ENCODE results near the gene ANAPC5.
"Not testable (repeated sequence)": the region's sequence is repeated elsewhere in the genome, so short reads cannot be mapped to it uniquely, and the experiment has no call there.

Gene ANAPC5

DNA sequence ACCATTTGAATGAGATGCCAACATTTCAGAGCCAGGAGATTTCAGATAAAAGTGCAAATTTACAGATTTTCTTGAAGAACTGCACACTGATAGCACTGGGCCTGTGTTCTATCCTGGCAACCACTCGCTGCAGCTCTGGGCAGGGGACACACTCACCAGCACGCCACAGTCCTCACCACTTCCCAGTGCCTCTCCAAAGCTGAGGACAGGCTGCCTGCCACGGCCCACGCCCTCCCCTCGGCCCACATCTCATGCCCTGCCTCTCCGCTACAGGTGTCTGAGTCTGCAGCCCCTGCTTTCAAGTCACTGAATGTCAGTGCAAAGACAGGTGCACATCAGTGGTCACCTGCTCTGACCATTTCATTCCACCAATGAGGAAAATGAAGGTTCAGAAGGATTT is 68.4 kb downstream of the ANAPC5 start:
- no peak for DNase-seq

DNA sequence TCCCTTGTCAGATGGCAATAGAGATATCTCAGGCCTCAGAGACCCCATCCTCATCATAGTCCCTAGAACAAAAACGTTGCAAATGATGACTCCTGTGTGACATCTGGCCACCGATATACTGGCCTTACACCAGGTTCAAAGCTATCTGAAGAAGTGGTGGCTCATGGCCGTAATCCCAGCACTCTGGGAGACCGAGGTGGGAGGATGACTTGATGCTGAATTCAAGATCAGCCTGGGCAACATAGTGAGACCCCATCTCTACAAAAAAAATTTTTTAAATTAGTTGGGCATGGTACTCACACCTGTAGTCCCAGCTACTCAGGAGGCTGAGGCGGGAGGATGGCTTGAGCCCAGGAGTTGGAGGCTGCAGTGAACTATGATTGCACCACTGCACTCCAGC is 68.8 kb downstream of the ANAPC5 start:
- no peak for DNase-seq

DNA sequence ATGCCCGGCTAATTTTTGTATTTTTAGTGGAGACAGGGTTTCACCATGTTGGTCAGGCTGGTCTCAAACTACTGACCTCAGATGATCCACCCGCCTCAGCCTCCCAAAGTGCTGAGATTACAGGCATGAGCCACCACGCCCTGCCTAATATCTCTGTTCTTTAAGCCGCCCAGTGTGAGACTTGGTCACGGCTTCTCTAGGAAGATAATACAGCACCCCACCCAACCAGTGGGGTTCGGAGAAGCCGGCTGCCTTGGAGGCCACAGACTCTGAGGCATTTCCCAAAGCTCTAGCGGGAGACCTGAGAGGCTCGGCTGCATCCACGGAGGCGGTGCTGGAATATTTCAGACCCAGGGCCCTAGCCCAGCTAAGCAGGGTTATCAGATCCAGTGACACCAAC is 69.3 kb downstream of the ANAPC5 start:
- not testable (repeated sequence) for DNase-seq

DNA sequence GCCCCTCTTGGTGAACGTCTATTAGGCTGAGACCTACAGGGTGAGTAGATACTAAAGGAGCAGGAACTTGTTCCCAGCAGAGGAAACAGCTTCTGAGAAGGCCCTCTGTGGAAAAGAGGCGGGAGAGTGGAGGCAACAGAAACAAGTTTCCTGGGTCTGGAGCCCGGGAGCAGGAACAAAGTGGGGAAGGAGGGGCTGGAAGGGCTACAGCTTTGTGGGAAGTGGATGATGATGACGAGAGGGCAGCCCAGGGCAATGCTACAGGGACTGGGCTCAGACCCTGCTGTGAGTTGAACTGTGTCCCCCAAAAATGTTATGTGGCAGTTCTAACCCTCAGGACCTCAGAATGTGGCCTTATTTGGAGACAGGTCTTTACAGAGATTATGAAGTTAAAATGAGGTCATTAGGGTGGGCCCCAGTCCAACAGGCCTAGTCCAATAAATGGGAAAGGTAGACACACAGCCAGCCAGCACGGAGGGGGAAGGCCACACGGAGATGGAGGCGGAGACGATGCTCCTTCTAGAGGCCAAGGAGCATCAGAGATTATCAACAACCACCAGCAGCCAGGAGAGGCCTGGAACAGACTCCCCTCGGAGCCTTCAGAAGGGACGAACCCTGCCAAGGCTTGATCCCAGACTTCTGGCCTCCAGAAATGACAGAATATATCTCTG is 70.0 kb downstream of the ANAPC5 start:
- no peak for DNase-seq

DNA sequence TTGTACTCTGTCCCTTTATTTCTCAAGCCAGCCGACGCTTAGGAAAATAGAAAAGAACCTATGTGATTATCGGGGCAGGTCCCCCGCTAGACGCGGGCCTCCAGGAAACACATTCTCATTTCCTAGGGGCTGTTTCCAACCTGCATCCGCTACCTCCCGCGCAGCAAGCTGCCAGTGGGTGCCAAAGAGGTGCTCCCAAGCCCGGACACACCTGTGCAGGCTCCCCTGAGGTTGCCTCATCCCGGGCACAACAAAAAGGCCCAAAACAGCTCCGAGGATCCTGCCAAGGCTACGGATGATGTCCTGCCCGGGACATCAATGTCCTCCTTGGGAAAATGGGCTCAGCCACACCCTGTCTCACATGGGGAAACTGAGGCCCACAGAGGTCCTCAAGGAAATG is 71.1 kb downstream of the ANAPC5 start:
- not testable (repeated sequence) for DNase-seq

DNA sequence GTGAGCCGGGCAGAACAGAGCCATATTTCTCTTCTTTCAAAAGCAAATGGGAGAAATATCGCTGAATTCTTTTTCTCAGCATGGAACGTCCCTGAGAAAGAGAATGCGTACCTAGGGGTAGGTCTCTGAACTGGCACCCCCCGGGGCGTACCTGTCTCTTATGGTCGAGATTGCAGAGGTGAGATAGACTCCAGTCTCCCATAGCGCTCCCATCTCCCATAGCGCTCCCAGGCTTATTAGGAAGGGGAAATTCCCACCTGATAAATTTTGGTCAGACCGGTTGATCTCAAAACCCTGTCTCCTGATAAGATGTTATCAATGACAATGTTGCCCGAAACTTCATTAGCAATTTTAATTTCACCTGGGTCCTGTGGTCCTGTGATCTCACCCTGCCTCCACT is 71.7 kb downstream of the ANAPC5 start:
- DNase-seq = not testable (repeated sequence)

DNA sequence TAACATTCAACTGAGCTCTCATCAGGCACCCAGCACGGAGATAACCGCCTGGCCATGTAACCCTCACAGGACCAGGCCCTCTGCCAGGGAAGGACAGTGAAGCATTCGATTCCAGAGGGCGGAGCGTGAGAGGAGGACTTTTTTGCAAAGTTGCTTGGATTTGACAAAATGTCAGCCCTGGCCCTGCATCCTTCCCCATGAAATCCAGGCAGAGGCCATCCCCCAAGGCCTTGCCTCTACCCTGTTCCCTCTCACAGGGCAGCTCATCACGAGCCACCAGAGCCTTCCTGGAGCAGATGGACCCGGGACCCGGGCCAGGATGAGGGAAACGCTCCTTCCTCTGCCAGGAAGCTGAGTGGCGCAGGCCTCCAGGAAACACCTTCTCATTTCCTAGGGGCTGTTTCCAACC is 72.7 kb downstream of the ANAPC5 start:
- no peak for DNase-seq

DNA sequence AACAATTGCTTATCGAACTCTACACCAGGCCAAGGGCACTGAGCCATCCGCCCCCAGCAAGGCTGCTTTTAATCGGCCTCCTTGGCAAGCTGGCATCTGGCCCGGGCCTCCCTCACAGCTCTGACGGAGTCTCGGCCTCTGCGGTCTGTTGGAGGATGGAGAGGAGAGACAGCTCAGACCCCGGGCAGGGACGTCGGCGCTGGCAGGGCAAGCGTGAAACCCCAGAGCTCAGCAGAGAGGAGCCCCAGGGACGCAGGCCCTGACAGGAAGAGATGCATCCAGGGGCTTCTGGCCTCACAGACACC is 73.2 kb downstream of the ANAPC5 start:
- no peak for DNase-seq

DNA sequence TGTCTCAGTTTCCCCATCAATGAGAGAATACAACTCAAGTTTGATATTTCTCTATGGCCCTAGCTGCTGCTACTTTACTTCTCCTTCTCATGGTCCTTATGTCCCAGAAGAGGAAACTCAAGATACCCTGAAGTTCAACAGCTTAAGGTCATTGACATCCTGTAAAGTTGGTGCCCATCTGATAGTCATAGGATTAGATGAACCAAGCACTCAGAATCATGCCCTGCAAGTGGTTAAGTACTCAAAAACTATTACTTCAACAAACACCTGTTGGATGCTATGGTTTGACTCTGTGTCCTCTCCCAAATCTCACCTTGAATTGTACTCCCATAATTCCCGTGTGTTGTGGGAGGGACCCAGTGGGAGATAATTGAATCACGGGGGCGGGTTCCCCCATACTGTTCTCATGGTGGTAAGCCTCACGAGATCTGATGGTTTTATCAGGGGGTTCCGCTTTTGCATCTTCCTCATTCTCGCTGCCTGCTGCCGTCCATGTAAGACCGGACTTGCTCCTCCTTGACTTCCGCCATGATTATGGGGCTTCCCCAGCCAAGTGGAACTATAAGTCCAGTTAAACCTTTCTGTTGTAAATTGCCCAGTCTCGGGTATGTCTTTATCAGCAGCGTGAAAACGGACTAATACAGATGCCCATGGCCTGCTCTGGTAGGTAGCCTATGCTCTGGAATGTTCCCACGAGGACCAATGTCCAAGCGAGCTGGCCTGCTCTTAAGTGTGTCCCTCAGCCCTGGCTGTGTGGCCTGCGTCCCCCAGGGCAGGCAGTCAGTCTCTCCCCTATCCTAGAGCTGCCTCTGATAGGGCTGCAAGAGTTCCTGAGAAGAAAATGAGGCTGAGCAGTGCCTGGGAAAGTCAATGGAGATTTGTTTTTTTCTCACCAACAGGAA is 73.8 kb downstream of the ANAPC5 start:
- DNase-seq = no peak

DNA sequence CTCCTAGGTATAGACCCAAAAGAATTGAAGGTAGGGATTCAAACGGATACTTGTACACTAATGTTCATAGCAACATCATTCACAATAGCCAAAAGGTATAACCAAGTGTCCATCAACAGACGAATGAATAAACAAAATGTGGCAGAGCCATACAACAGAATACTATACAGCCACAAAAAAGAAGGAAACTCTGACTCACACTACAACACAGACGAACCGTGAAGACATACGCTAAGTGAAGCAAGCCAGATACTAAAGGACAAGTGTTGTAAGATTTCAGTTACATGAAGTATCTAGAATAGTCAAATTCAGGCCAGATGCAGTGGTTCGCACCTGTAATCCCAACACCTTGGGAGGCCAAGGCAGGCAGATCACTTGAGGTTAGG is 74.8 kb downstream of the ANAPC5 start:
- no peak for DNase-seq

DNA sequence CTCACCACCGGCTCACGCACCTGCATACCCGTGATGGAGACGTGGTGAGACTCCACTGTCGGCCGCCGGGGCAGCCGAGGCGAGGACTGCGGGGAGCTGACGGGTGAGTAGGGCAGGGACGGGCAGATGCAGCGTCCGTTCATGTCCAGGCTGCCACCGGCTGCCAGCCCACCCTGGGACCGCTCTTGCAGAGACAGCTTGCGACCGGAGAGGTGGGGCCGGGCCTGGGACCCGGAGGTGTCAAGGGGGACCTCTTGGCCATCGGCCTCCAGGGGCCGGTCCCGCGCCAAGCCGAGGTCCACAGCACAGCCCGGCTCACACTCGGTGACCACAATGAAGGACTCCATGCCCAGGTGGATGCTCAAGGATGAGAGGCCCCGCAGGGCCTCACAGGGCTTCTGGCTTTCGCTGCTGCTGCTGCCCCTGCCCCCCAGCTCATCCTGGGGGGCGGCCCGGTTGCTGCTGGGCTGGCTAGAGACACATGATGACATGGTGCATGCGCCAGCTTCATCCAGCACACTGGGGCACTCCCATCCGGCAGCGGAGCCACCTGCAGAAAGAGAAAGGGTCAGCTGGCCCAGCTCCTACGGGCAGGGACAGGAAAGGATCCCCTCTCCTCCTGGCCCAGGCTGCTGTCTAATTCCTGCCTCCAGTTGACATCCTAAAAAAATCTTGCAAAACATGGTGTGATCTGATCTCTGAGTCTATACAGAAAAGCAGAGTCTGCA is 78.0 kb downstream of the ANAPC5 start:
- DNase-seq = no peak

DNA sequence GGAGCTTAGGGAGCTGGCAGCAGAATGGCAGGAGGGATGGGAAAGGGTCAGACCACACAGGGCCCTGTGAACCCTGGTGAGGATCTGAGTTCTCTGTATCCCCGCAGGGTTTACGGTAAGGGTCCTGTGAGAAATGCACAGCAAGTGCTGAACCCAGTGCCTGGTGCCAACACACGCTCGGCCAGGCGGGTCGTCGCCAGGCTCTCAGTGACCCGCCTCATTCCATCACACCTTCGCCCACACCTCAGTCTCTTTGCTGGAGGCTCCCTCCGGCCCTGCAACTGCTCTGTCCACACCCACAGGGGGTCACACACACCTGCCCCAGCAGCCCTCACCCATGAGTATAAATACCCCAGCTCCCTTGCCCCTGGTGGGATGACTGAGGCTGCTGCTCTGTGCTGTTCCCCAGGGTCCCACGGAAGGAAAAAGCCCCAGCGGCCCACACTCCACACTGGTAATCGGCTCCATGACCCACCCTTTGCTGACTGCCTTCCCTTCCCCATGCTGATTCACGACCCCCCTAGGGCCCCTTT is 78.8 kb downstream of the ANAPC5 start:
- DNase-seq = no peak

DNA sequence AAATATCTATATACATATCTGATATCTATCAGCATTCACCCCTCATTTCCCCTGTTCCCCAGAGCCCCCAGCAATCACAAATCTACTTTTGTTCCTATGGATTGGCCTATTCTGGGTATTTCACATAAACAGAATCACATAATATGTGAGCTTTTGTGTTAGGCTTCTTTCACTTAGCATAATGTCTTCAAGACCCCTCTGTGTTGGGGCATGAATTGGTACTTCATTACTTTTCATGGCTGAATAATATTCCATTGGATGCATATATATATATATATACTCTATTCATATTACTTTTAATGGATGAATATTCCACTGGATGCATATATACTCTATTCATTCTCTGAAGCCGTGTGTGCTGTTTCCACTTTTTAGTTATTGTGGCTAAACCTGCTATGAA is 84.4 kb downstream of the ANAPC5 start:
- DNase-seq = no peak

DNA sequence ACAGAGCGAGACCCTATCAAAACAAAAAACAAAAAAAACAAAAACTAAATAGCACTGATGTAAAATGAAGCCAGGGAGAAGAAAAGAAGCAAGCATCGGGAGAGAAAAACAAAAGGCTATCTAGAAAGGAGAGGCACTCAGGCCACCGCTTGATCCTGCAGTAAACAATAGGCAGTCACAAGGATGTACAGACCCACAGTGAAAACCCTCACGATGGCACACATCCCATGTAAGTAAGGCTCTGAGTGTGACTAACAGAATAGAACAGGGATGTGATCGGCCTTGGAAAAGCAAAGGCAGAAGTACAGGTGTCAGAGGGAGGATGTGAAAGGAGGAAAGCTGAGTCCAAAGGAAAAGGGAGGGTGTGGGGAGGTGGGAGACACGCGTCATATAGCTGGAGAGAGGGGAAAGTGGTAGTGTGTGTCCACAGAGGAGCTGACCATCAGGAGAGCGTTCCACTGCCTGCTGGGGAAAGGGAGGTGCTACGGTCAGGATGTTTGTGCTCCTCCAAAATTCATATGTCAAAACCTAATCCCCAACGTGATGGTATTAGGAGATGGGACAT is 87.2 kb downstream of the ANAPC5 start:
- DNase-seq = no peak

DNA sequence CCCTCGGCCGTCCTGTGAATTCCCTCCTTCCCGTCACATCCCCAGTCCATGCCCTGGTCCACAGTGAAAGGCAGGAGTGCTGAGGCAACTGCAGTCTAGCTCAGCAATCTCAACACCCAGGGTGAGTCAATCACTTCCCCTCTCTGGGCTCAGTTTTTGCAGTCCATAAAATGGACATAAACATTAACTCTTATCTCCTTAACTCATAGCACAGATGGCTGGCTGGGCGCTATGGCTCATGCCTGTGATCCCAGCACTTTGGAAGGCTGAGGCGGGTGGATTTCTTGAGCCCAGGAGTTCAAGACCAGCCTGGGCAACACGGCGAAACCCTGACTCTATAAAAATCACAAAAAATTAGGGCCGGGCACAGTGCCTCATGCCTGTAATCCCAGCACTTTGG is 88.1 kb downstream of the ANAPC5 start:
- DNase-seq = no peak

DNA sequence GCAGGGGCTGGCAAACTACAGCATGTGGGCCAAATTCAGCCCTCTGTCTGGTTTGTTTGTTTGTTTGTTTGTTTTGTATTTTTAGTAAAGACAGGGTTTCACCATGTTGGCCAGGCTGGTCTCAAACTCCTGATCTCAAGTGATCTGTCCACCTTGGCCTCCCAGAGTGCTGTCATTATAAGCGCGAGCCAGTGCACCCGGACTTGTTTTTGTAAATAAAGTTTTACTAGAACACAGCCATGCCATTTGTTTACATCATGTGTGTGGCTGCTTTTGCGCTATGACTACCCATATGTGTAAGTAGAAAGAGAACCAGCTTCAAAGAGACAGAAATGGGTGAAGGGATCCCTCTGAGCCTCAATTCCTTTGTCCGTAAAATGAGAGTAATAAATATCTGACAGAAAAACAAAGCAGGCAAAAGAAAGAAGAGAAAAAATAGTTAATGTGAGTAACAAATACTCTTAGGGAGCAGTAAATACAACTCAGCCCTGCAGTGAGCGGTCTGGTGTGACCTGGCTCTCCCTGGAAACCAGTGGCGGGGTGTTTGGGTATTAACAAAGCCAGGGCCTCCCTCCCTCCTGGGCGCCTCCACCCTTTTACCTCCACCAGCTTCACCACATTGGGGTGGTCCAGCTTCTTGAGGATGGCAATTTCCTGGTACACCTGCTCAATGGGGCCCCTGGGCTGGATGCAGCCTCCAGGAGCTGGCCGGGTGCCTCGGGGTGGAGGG is 88.8 kb downstream of the ANAPC5 start:
- no peak for DNase-seq

DNA sequence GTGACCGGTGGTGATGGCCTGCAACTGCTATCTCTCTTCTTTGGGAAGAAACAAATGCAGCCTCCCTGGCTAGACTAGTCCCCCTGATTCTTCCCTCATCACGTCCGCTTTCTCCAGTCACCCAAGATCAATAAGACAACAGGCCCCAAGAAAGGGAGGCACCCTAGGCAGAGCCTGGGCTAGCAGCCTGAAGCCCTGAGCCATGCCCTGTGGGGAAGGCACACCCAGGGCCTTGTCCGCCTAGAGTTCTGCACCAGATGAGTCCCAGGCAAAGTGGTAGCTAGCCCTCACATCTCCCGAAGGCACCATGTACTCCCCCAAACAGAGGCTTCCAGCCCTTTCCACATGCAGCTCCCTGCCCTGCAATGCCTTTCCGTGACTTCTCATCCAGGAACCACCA is 90.8 kb downstream of the ANAPC5 start:
- no peak for DNase-seq

DNA sequence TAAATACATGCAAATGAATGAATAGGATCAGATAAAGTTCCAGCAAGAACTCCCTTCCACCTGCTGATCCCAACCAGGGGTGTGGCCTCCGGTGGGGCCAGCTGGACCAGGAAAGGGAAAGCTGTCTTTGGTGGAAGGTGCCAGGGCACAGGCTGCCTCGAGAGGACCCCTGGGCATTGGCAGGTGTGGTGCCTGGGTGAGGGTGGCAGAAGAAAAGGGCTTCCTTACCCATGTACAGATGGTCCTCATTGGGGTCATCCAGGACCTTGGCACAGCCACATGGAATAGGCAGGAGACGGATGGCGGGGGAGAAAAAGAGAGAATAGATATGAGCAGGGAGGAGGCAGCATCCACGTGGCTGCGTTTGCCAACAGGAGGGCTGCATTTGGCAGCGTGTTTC is 92.1 kb downstream of the ANAPC5 start:
- DNase-seq = no peak

DNA sequence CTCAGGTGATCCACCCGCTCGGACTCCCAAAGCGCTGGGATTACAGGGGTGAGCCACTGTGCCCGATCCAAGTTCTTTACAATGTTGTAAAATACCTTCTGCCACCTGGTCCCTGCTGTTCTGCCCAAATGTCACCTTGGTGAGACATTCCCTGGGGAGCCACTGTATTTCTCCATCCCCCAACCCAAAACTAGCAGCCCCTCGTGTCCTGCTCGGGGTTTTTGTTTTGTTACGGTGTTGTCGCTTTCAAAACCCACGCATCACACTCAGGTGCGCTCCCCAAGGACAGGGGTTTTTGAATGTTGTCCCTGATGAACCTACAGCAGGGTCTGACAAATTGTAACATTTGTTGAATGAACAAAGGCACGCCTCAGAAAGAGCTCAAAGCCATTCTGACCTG is 93.1 kb downstream of the ANAPC5 start:
- DNase-seq = no peak
